Natural killer cell (primary cell): Measurements from ENCODE around the gene ADAM15. TPM values are rescaled to one million over a fixed set of nuclear protein-coding genes. Genes with fewer than 3 reads are reported as not detected.
A peak's percentile ranks its signal among the peaks of the same experiment; 100 is the strongest.

Experiments
- ATAC-seq, 3 donors: fragments of 150-1000 bp in 2 of 3; fragments of 200-7000 bp in 1 of 3; cut with Tn5 transposase; 1 replicate in 1 of 3; 2 replicates in 2 of 3; pipeline ENCODE4 v1.10.0; 2021; ENCODE audit warnings: mild to moderate bottlenecking in 2 of 3, moderate library complexity in 2 of 3
- DNase-seq, 2 donors: peaks; one replicate each; pipeline versions ENCODE4 v3.0.0 to v3.0.0-alpha.2; 2013 to 2021; ENCODE audit warnings: mixed read lengths in 1 of 2
- H3K27ac ChIP-seq: one replicate; pipeline ENCODE4 v1.5.1; 2013; ENCODE audit warnings: mild to moderate bottlenecking, low read length
- H3K27me3 ChIP-seq: one replicate; pipeline ENCODE4 v1.6.1; 2013; ENCODE audit warnings: low read length; ENCODE audit not compliant: control insufficient read depth, insufficient read depth
- H3K36me3 ChIP-seq: one replicate; pipeline ENCODE4 v1.6.1; 2013; ENCODE audit warnings: low read length; ENCODE audit not compliant: control insufficient read depth, insufficient read depth
- H3K4me1 ChIP-seq: one replicate; pipeline ENCODE4 v1.6.1; 2013; ENCODE audit warnings: low read length; ENCODE audit not compliant: control insufficient read depth, insufficient read depth
- H3K4me3 ChIP-seq: one replicate; pipeline ENCODE4 v1.5.1; 2013; ENCODE audit warnings: low read length
- H3K9me3 ChIP-seq: one replicate; pipeline ENCODE4 v1.6.1; 2013; ENCODE audit warnings: low read length; ENCODE audit not compliant: control insufficient read depth, insufficient read depth
- H3K27ac Mint-ChIP-seq, 2 donors: one replicate each; pipeline ENCODE4 v1.8.0; 2022; ENCODE audit warnings: mild to moderate bottlenecking in 2 of 2, mixed read lengths in 2 of 2, moderate library complexity in 1 of 2
- H3K27me3 Mint-ChIP-seq, 2 donors: one replicate each; pipeline ENCODE4 v1.8.0; 2022; ENCODE audit warnings: low read depth in 2 of 2, mixed read lengths in 2 of 2
- H3K36me3 Mint-ChIP-seq: one replicate; pipeline ENCODE4 v1.8.0; 2022; ENCODE audit warnings: mixed read lengths
- H3K4me1 Mint-ChIP-seq, 2 donors: one replicate each; pipeline ENCODE4 v1.8.0; 2022; ENCODE audit warnings: mixed read lengths in 2 of 2
- H3K4me3 Mint-ChIP-seq: one replicate; pipeline ENCODE4 v1.8.0; 2022; ENCODE audit warnings: mild to moderate bottlenecking, moderate library complexity, mixed read lengths
- H3K9me3 Mint-ChIP-seq, 2 donors: one replicate each; pipeline ENCODE4 v1.8.0; 2022; ENCODE audit warnings: mixed read lengths in 2 of 2
- CTCF ChIP-seq: fragments of 200-600 bp; IDR thresholded peaks from one replicate; pipeline ENCODE4 v1.8.0; 2022; ENCODE audit warnings: antibody characterized with exemption
- WGBS: methylation state at CpG from one replicate; pipeline ENCODE4 v1.1.7; 2013; ENCODE audit warnings: missing lambda C conversion rate; ENCODE audit not compliant: insufficient coverage; 5-methylcytosine and 5-hydroxymethylcytosine counted together
- intact Hi-C: fragments of 100-400 bp; cut with micrococcal nuclease; formaldehyde crosslinking; loops from one replicate; pipeline ENCODE4 v1.14.2; 2022
- total RNA-seq, 4 donors: library from RNA; stranded (reverse); fragments of 120-200 nt in 1 of 4; gene quantifications; one replicate each; pipeline versions ENCODE4 v1.2.3 to v1.2.4, GENCODE V29; 2013 to 2022

Gene ADAM15
- total RNA-seq, 3 donors from 2014 or later (not counting 1 experiment from before 2014, with no cell fraction given), result 54.6 to 83.2 (median 64.7) TPM

GRCh38 chr1:155011437-155012025 lies 39.6 kb upstream of the ADAM15 start:
- intact Hi-C loops, result no loop called here

GRCh38 chr1:155012026-155012546 lies 39.0 kb upstream of the ADAM15 start:
- H3K4me3 Mint-ChIP-seq, result no peak overlapping the region
- no peak overlapping the region for H3K4me3 ChIP-seq

More at GRCh38 chr1:155011437-155012025, 39.6 kb upstream of the ADAM15 start:
- H3K9me3 ChIP-seq, result no peaks in the 10 kb centered on the region
- no peaks in the 10 kb centered on the region for H3K36me3 Mint-ChIP-seq
- WGBS, result 91% methylated on average over 3 of the region's 6 CpGs
- H3K4me3 ChIP-seq, result no peak overlapping the region
- no peaks in the 10 kb centered on the region for H3K9me3 Mint-ChIP-seq
- H3K27me3 ChIP-seq, result no peaks in the 10 kb centered on the region
- H3K27ac Mint-ChIP-seq, result peak overlapping the region in 1 of 2 donors; percentile 81
- no peak overlapping the region for H3K27ac ChIP-seq
- no peak overlapping the region for H3K4me3 Mint-ChIP-seq
- no peak for TF ChIP-seq CTCF
- H3K36me3 ChIP-seq, result peaks cover 19% of the 10 kb centered on the region
- peaks cover 19 to 82% of the 10 kb centered on the region in 2 donors for H3K4me1 Mint-ChIP-seq
- DNase-seq (peak in 1 of 2 donors; percentile 55), ATAC-seq (peak in 1 of 3 donors; percentile 15)
- H3K4me1 ChIP-seq, result peaks cover 97% of the 10 kb centered on the region
- H3K27me3 Mint-ChIP-seq, result no peaks in the 10 kb centered on the region

GRCh38 chr1:155012776-155013602 lies 38.1 kb upstream of the ADAM15 start:
- Histone ChIP-seq H3K4me3 (no peak overlapping the region), H3K36me3 (peaks cover 20% of the 10 kb centered on the region), H3K27me3 (no peaks in the 10 kb centered on the region), H3K27ac (no peak overlapping the region), H3K4me1 (peaks cover 95% of the 10 kb centered on the region), H3K9me3 (no peaks in the 10 kb centered on the region)
- no peaks in the 10 kb centered on the region for H3K9me3 Mint-ChIP-seq
- peaks cover 19 to 75% of the 10 kb centered on the region in 2 donors for H3K4me1 Mint-ChIP-seq
- H3K27me3 Mint-ChIP-seq, result no peaks in the 10 kb centered on the region
- no peaks in the 10 kb centered on the region for H3K36me3 Mint-ChIP-seq
- 90% methylated on average over 2 of the region's 3 CpGs for WGBS
- intact Hi-C loops, result no loop called here
- TF ChIP-seq CTCF, result no peak
- peak overlapping the region; percentile 65 to 81 for H3K27ac Mint-ChIP-seq
- H3K4me3 Mint-ChIP-seq, result peak overlapping the region; percentile 28
- no peak for ATAC-seq
- no peak for DNase-seq

More at GRCh38 chr1:155012026-155012546, 39.0 kb upstream of the ADAM15 start:
- Histone ChIP-seq H3K27me3 (no peaks in the 10 kb centered on the region), H3K36me3 (peaks cover 20% of the 10 kb centered on the region), H3K27ac (no peak overlapping the region), H3K9me3 (no peaks in the 10 kb centered on the region), H3K4me1 (peaks cover 97% of the 10 kb centered on the region)
- H3K36me3 Mint-ChIP-seq, result no peaks in the 10 kb centered on the region
- no peaks in the 10 kb centered on the region for H3K27me3 Mint-ChIP-seq
- peak overlapping the region; percentile 65 to 81 for H3K27ac Mint-ChIP-seq
- ATAC-seq (peak in 1 of 3 donors; percentile 13), DNase-seq (no peak)
- H3K9me3 Mint-ChIP-seq, result no peaks in the 10 kb centered on the region
- no peak for TF ChIP-seq CTCF
- 74% methylated on average over 8 of the region's 9 CpGs for WGBS
- peaks cover 15 to 77% of the 10 kb centered on the region in 2 donors for H3K4me1 Mint-ChIP-seq
- intact Hi-C loops, result no loop called here
